Loucy (cell line): Measurements from ENCODE around the gene DAGLB.

ENCODE experiments used
- EZH2phosphoT487 ChIP-seq: fragments of 200-600 bp; IDR thresholded peaks from 2 replicates; pipeline ENCODE4 v1.6.1; 2018; ENCODE audit warnings: antibody characterized with exemption, mild to moderate bottlenecking, moderate library complexity, borderline replicate concordance
- TF ChIP-seq, protein P1 (sequence below): fragments of 200-600 bp; sonication (generic); conservative IDR thresholded peaks from 2 replicates; pipeline ENCODE4 v1.5.1; 2014; ENCODE audit warnings: mild to moderate bottlenecking, antibody characterized with exemption, low read length

DNA sequence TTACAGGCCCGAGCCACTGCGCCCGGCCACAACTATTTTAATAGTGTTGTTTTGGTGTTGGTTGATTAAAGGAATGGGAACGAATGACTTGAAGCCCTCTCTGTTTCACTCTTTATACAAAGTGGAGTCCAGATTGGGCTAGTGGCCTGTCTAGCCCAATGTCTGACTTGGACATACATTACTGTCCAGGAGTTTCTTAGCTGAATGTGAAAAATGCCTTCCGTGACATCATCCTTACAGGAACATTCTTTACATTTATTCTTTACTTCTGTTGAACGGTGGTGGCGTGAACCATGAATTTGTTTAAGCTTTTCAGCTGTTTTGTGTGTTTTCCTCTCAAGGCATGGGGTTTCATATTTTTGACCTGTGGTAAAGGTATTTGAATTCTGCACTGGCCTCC, 67.9 kb downstream of the DAGLB start:
- TF ChIP-seq, protein P1, sequence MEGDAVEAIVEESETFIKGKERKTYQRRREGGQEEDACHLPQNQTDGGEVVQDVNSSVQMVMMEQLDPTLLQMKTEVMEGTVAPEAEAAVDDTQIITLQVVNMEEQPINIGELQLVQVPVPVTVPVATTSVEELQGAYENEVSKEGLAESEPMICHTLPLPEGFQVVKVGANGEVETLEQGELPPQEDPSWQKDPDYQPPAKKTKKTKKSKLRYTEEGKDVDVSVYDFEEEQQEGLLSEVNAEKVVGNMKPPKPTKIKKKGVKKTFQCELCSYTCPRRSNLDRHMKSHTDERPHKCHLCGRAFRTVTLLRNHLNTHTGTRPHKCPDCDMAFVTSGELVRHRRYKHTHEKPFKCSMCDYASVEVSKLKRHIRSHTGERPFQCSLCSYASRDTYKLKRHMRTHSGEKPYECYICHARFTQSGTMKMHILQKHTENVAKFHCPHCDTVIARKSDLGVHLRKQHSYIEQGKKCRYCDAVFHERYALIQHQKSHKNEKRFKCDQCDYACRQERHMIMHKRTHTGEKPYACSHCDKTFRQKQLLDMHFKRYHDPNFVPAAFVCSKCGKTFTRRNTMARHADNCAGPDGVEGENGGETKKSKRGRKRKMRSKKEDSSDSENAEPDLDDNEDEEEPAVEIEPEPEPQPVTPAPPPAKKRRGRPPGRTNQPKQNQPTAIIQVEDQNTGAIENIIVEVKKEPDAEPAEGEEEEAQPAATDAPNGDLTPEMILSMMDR, result no peak
- TF ChIP-seq EZH2phosphoT487, result no peak
